ENCODE data around the gene ENDOG. TPM values are rescaled to one million over a fixed set of nuclear protein-coding genes. Genes with fewer than 3 reads are reported as not detected.

ENDOG gene
- total RNA-seq, 4 donors from 2014 or later, result 20.3 to 29.7 (median 27.1) TPM

GRCh38 chr9:128782669-128783068 lies 35.6 kb upstream of the ENDOG start:
- ATAC-seq, result no peak
- TF ChIP-seq POLR2AphosphoS5 (IDR thresholded peaks at IDR 0.05), result no peak
- no peak for TF ChIP-seq POLR2A (IDR thresholded peaks at IDR 0.05)
- no peak for TF ChIP-seq CTCF (IDR thresholded peaks at IDR 0.05)
- TF ChIP-seq EP300 (IDR thresholded peaks at IDR 0.05), result no peak
- no peaks in the 10 kb centered on the region for H3K36me3 ChIP-seq
- H3K4me1 ChIP-seq, result peaks cover 0 to 20% (median 0%) of the 10 kb centered on the region in 3 donors
- H3K4me3 ChIP-seq, result no peak overlapping the region
- 88% methylated on average over 1 of the region's 1 CpG; no CpG with 5 or more reads in 1 of the 2 donors for WGBS, 2 donors (ENCODE audit: low coverage in 1 of 2)
- no peaks in the 10 kb centered on the region for H3K27me3 ChIP-seq
- no peak overlapping the region for H3K27ac ChIP-seq
- peaks cover 0 to 3% (median 0%) of the 10 kb centered on the region in 3 donors for H3K9me3 ChIP-seq

DNA sequence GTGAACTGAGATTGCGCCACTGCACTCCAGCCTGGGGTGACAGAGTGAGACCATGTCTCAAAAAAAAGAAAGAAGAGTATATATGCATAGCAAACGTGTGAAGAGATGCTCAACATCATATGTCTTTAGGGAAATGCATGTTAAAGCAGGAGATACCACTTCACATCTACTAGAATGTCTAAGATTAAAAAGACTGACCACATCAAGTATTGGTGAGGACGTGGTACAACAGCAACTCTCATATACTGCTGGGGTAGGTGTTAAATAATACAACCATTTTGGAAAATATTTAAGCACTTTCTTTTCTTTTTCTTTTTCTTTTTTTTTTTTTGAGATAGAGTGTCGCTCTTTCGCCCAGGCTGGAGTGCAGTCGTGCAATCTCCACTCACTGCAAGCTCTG lies 32.9 kb upstream of the ENDOG start:
- Histone ChIP-seq H3K4me3 (no peak overlapping the region), H3K9me3 (peaks cover 0 to 3% (median 0%) of the 10 kb centered on the region in 3 donors), H3K4me1 (peaks cover 0 to 37% (median 9%) of the 10 kb centered on the region in 3 donors), H3K27me3 (no peaks in the 10 kb centered on the region), H3K27ac (no peak overlapping the region), H3K36me3 (peaks cover 0 to 11% of the 10 kb centered on the region in 2 donors)
- no peak for ATAC-seq
- WGBS, 2 donors (ENCODE audit: low coverage in 1 of 2), result 92 to 95% methylated on average over 6 of the region's 6 CpGs
- TF ChIP-seq POLR2A (IDR thresholded peaks at IDR 0.05), result no peak
- TF ChIP-seq POLR2AphosphoS5 (IDR thresholded peaks at IDR 0.05), result no peak
- no peak for TF ChIP-seq EP300 (IDR thresholded peaks at IDR 0.05)
- no peak for TF ChIP-seq CTCF (IDR thresholded peaks at IDR 0.05)

- Histone ChIP-seq H3K27ac (peak within 1 kb of the TSS; percentile 63 to 91 (median 88)), H3K9me3 (no peaks in the 10 kb centered on the region), H3K4me1 (peaks cover 0 to 37% (median 9%) of the 10 kb centered on the region in 3 donors), H3K27me3 (no peaks in the 10 kb centered on the region), H3K36me3 (peaks cover 0 to 26% of the 10 kb centered on the region in 2 donors), H3K4me3 (peak within 1 kb of the TSS; percentile 86 to 87)
- 2 to 35% methylated on average over 8 to 11 of the region's 64 CpGs for WGBS, 2 donors (ENCODE audit: low coverage in 1 of 2)
- TF ChIP-seq POLR2A (IDR thresholded peaks at IDR 0.05) (peak; percentile 74 to 78), EP300 (IDR thresholded peaks at IDR 0.05) (no peak), POLR2AphosphoS5 (IDR thresholded peaks at IDR 0.05) (peak; percentile 62), CTCF (IDR thresholded peaks at IDR 0.05) (peak in 1 of 4 experiments; percentile 26)
- peak; percentile 97 for ATAC-seq
Observed at GRCh38 chr9:128786681-128787601, 31.4 kb upstream of the ENDOG start, which contains the start of gene TBC1D13. Gene TBC1D13, plus strand, starts transcription at chr9:128787253. Its CDS starts 101 bp downstream, at chr9:128787354.

DNA sequence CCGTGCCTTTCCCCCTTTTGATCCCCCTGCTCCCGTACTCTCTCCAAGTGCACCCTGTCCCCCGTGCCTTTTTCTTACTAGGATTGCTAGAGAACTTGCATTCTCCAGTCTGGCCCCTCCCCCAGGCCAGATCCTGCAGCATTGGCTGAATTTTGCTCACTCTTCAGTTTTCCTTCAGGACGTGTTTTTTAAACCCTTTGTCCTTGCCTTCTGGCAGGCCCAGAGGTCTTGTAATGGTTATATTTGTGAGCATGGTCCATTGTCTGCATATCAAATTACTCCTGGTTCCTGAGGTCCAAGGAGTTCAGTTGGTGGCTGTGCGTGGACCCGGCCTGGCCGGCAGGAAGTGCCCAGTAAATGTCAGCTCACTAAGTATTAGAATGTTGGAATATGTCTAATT lies 30.6 kb upstream of the ENDOG start:
- H3K9me3 ChIP-seq, result no peaks in the 10 kb centered on the region
- H3K27me3 ChIP-seq, result no peaks in the 10 kb centered on the region
- WGBS, 2 donors (ENCODE audit: low coverage in 1 of 2), result 0% methylated on average over 5 to 7 of the region's 7 CpGs
- TF ChIP-seq POLR2A (IDR thresholded peaks at IDR 0.05), result no peak
- TF ChIP-seq POLR2AphosphoS5 (IDR thresholded peaks at IDR 0.05), result no peak
- TF ChIP-seq CTCF (IDR thresholded peaks at IDR 0.05), result no peak
- TF ChIP-seq EP300 (IDR thresholded peaks at IDR 0.05), result no peak
- H3K4me1 ChIP-seq, result peaks cover 0 to 37% (median 9%) of the 10 kb centered on the region in 3 donors
- peak overlapping the region; percentile 86 to 87 for H3K4me3 ChIP-seq
- ATAC-seq, result no peak
- H3K27ac ChIP-seq, result peak overlapping the region; percentile 63 to 91 (median 88)
- peaks cover 0 to 33% of the 10 kb centered on the region in 2 donors for H3K36me3 ChIP-seq

Data from gastroesophageal sphincter (tissue), 4 donors.